ENCODE data around the gene FCHSD1.

The FCHSD1 gene

DNA sequence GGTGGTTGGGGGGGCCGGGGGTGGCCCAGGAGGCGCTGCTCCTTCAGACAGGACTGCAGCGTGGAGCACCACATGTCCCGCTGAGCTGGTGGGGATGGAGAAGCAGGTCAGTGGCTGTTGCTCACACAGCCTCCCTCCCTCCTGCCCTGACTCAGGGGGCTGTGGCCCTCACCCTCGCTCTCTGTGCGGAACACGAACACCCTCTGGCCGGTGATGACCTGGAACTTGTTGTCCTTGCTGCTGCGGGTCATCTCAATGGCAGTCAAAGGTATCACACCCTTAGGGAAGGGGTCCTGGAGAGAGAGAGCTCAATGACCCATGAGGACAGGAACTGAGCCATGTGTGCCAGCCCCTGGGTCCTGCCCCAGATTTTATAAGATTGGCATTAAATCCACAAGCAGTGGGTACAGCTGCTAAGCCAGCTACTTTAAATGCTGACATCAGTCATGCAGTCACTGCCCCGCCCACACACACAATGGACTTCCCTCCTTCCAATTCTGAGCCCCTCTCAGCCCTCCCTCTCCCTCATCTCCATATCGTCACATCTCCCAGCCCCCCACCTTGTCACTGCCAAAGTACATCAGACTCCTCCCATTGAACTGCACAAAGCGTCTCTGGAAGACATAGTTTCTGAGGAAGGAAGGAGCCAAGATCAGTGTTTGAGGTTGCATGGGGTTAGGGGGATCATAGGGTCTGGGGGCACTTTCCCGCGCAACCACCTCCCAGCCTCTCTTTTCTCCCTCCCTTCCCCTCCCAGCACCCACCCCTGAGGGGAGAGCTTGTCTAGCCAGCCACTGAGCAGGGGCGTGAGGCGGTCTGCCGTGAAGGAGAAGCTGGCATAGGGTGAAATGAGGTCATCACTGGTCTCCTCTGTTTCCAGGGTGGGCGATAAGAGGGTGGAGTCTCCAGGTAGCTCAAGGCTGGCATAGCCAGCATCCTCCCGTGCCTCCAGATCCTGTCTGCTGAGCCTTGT is 21.9 kb upstream of the FCHSD1 start:
- DNase-seq = no peak

DNA sequence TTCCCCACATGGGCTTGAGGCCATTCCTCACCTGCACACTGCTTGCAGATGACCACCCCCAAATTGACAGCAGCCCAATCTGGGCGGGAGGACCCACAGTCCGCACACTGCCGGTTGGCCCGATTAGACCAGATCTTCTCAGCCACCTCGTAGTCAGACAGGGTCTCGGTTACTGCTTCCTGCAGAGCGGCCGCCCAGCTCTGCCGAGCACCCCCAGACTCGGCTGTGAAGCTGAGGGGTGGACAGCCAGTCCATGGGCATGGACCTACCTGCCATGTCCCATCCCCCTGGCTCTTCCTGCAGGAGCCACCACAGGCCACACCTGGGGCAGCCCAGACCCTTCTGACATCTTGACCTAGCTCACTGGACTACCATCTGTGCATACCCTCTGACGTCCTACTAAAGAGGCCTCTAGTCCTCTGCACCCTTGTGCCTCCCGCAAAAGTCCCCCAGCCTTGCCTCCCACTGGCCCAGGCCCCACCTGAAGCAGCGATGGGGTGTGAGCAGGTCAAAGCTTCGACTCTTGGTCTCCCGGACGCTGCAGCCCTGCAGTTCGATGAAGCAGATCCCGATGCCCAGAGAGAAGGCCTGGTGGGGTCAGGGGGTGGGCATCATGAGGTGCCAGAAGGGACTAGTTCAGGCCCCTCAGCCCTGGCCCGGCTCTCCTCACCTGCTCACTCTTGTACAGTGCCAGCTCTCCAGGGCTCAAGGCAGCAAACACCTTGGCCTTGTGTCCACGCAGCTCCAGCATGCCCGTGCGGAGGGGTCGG is 21.0 kb upstream of the FCHSD1 start:
- DNase-seq = no peak

DNA sequence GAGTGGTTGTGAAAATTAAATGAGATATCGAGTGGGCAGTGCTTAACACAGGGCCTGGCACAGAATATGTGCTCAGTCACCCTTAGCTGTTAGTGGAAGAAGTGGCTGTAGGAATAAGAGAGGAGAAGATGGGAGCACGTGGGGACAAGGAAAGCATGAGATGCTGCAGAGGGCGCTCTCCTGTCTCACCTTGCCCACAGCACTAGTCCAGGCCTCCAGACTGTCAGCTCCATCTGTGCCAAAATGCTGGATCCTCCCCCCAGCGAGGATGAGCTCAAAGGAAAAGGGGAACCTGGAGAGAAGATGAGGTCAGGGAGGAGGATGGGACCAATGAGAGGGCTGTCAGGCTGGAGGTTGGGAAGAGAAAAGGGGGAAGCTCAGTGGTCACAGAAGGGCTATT is 18.3 kb upstream of the FCHSD1 start:
- DNase-seq = no peak

GRCh38 chr5:141668601-141669265 is 17.5 kb upstream of the FCHSD1 start:
- DNase-seq = no peak

DNA sequence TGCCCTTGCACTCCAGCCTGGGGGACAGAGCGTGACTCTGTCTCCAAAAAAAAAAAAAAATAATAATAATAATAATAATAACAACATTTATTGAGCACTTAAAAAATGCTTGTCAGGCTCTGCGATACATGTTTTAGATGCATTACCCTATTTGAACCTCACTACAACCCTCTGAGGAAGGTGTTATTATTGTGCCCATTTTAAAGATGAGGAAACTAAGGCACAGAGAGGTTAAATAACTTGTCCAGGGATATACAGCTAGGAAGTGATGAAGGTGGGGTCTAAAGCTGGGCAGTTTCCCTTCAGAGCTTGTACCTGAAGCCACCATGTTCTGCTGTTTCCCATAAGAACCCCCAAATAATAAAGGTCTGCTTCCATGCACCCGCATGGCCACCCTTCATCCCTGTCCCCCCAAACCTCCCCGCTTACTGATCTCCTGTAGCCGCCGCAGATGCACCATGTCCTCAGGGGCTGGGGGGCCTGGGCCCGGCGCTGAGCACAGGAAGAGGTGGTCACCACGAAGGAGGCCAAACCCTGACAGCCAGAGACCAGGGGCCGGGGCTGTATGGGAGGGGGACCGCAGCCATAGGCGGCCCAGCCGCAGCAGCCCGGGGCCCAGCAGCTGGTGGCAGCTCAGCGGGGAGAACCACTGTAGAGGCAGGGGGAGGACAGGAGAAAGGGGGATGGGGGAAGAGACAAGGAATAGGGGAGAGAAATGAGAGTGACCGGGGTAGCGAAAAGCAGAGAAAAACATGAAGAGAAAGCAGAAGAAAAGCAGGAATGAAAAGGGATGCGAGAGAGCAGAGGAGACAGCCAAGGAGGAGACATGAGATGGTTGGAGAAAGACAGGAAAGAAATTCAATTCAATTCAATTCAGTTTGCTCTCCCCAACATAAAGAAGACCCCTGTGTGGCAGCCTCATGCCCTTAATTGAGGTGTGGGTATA is 15.1 kb upstream of the FCHSD1 start:
- no peak for DNase-seq

DNA sequence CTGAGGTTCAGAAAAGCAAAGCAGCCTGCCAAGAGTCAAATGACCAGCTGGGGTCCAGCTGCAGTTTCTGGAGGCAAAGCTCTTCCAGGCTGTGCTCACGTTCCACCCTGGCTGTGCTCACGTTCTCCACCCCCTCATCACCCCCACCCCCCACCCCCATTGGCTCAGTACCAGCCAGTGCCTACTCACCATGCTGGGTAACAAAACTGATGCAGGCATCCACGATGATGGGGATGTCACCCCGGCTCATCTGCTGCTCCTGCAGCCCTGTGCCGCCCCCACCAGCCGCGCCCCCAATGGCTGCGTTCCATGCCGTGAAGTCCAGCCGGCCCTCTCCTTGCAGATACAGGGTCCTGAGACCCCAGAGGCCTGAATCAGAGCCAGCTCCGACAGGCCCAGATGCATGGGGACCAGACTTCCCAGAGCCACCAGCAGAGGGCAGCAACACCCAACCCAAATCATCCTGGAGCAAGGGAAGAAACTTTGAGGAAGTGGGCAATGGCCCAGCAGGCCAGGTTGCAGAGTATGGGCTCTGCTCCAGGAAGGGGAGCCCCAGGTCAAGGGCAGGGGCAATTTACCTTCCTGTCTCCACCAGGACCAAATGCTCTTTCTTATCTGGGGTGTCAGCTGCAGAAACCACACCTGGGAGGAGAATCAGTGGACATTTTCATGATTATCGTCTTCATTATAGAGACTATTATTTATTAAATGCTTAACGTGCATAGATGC is 13.7 kb upstream of the FCHSD1 start:
- DNase-seq = peak; percentile 30

- DNase-seq = no peak
Measured at GRCh38 chr5:141663506-141663905, 12.3 kb upstream of the FCHSD1 start.

DNA sequence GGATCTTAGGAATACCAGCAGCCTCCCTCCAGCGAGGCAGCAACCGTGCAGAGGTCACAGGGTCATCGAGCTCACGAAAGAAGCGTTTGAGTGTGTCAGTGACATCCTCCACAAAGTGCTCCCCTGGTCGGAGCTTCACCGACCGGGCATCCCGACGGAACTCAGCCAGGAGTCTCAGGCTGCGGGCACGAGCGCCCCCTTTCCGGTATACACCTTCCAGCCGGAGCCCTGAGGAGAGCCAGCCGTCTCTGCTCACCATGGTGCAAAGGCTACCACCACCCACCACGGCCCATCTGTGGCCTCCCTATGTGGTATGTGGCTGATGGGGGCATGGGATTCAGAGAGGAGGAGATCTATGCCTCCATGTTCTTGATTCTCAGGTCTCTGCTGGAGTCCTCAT is 10.8 kb upstream of the FCHSD1 start:
- DNase-seq = no peak

- DNase-seq = peak; percentile 71
Measured at GRCh38 chr5:141657937-141658545, 6.8 kb upstream of the FCHSD1 start.

GRCh38 chr5:141657404-141657803 is 6.2 kb upstream of the FCHSD1 start:
- no peak for DNase-seq

DNA sequence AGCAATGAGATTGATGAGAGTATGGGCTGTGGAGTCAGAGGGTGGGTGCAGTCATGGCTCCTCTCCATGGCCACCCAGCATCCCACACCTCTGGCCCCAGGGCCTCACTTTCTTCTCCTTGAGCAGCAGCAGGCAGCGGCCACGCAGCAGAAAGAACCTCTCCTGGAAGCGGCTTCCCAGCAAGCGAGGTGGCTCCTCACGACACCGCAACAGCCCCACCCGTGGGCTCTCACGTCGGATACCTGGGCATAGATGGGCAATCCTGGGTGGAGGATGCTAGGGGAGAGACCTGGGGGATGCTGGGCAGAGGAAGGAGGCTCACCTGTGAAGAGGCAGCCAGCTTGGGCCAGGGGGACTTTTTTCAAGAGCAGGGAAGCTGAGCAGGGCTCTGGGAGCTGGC is 5.2 kb upstream of the FCHSD1 start:
- no peak for DNase-seq

DNA sequence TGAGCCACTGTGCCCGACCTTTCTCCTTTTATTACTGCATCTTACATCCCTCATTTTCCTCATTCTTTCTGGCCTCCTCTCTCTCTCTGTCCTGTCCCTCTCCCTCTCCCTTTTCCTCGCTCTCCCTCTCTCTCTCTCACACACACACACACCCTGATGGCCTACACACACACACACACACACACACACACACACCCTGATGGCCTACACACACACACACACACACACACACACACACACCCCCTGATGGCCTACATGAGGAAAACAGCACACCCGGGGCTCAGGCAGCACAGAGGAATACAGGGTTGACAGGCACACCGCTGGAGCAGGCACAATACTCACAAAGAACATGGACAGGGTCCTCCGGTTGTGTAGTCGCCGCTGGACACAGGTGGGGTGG is 3.8 kb upstream of the FCHSD1 start:
- no peak for DNase-seq

DNA sequence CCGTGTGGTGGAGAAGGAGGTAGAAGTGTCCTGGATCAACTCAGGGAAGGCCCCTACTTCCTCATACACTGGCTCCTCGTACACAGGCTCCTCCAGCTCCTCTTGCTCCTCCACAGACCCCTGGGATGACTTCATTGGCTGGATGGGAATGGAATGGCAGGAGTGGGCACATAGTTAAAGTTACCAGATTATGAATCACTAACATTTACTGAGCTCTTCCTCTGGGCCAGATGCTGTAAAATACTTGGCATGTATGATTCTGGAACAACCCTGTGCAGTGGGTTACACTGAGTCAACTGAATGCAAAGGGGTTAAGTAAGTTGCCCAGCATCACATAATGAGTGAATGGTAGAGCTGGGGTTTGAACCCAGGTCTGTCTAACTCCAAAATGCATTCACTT is 3.1 kb upstream of the FCHSD1 start:
- DNase-seq = peak; percentile 80

- DNase-seq = no peak
Measured at GRCh38 chr5:141651728-141652105, 499 bp upstream of the FCHSD1 start.

- no peak for DNase-seq
Measured at GRCh38 chr5:141649972-141650371, 1.2 kb downstream of the FCHSD1 start.

- DNase-seq = no peak
Measured at GRCh38 chr5:141649056-141649688, 2.0 kb downstream of the FCHSD1 start.

- DNase-seq = no peak
Measured at GRCh38 chr5:141647851-141648250, 3.4 kb downstream of the FCHSD1 start.

DNA sequence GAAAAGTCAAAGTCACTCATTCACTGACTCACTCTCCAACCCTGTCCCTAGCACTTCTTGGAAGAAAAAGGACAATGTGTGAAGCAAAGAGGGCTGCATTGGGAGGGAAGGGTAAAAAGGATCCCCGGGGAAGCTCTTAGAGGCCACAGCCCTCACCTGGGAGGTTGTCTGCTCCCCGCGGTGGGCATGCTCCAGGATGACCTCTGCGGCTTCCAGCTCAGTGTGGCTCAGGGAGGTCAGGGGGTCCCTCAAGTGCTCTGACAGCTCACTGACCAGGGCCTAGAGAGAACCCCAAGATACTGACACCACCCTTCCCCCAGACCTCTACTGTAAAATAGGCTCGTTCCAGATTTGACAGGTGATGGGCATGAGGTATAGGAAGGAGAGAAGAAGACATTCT is 4.0 kb downstream of the FCHSD1 start:
- no peak for DNase-seq

GRCh38 chr5:141646026-141646425 is 5.2 kb downstream of the FCHSD1 start:
- DNase-seq = no peak

DNA sequence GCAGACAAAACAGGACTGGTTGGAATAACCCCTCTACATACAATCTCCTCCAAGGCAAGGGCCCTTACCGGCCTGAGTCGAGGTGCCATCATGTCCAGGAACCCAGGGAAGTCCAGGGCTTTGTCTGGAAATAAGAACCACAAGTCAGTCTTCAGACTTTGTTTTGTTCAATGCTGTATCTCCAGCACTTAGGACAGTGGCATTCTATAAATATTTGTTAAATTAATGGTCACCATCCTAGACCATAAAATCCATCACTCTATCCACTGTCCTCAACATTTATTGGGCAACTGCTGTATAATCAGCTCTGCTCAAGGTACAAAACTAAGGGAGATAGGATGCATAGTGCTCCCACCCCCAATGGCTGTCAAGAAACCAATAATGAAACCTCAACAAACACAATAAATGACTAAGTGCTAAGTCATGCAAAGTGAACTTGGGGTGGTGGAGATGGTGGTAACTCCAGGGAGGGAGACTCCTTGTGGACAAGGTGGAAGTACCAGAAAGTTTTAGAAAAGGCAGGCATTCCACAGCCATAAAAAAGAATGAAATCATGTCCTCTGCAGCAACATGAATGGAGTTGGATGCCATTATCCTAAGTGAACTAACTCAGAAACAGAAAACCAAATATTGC is 9.5 kb downstream of the FCHSD1 start:
- peak; percentile 92 for DNase-seq
